Smooth muscle cell (in vitro differentiated cells): Measurements from ENCODE around the gene TXNL4A. TPM values are rescaled to one million over a fixed set of nuclear protein-coding genes. Genes with fewer than 3 reads are reported as not detected.

ENCODE experiments used
- DNase-seq: peaks from one replicate; lab custom pipeline; 2025; ENCODE audit not compliant: unreplicated experiment; lab: John Stamatoyannopoulos, UW
- H2AFZ ChIP-seq: fragments of 200-600 bp; sonication (generic); 2 replicates; pipeline ENCODE4 v1.6.0; 2016; ENCODE audit warnings: antibody characterized with exemption, low read depth, mild to moderate bottlenecking
- H3F3A ChIP-seq: fragments of 200-600 bp; sonication (generic); 2 replicates; pipeline ENCODE4 v1.6.0; 2017; ENCODE audit warnings: antibody characterized with exemption, low read depth
- H3K27ac ChIP-seq: fragments of 200-600 bp; sonication (generic); 2 replicates; pipeline ENCODE4 v1.5.1; 2016; ENCODE audit warnings: low read depth, mild to moderate bottlenecking
- H3K27me3 ChIP-seq: fragments of 200-600 bp; sonication (generic); 2 replicates; pipeline ENCODE4 v1.6.1; 2016; ENCODE audit warnings: low read depth, mild to moderate bottlenecking
- H3K36me3 ChIP-seq: fragments of 200-600 bp; sonication (generic); 2 replicates; pipeline ENCODE4 v1.5.1; 2016; ENCODE audit warnings: low read depth
- H3K4me1 ChIP-seq: fragments of 200-600 bp; sonication (generic); 2 replicates; pipeline ENCODE4 v1.5.1; 2016; ENCODE audit warnings: low read depth
- H3K4me2 ChIP-seq: fragments of 200-600 bp; sonication (generic); 2 replicates; pipeline ENCODE4 v1.6.0; 2016; ENCODE audit warnings: mild to moderate bottlenecking
- H3K4me3 ChIP-seq: fragments of 200-600 bp; sonication (generic); 2 replicates; pipeline ENCODE4 v1.5.1; 2016; ENCODE audit warnings: mild to moderate bottlenecking
- H3K79me2 ChIP-seq: fragments of 200-600 bp; sonication (generic); 2 replicates; pipeline ENCODE4 v1.6.0; 2016; ENCODE audit warnings: low read depth, mild to moderate bottlenecking
- H3K9ac ChIP-seq: fragments of 200-600 bp; sonication (generic); 2 replicates; pipeline ENCODE4 v1.6.0; 2016; ENCODE audit warnings: low read depth
- H3K9me3 ChIP-seq: fragments of 200-600 bp; sonication (generic); replicated peaks from 2 replicates; pipeline ENCODE4 v1.5.1; 2016; ENCODE audit warnings: low read depth
- H4K20me1 ChIP-seq: fragments of 200-600 bp; sonication (generic); 2 replicates; pipeline ENCODE4 v1.6.0; 2016; ENCODE audit warnings: low read depth
- CTCF ChIP-seq: fragments of 200-600 bp; sonication (generic); IDR thresholded peaks from 2 replicates; pipeline ENCODE4 v1.5.1; 2017; ENCODE audit warnings: borderline replicate concordance, mild to moderate bottlenecking, antibody characterized with exemption; ENCODE audit not compliant: insufficient read depth, poor library complexity, severe bottlenecking
- WGBS: methylation state at CpG from one replicate; pipeline ENCODE4 v1.1.7; 2016; ENCODE audit warnings: low lambda C conversion rate; 5-methylcytosine and 5-hydroxymethylcytosine counted together
- polyA plus RNA-seq: library from polyadenylated mRNA; unstranded; fragments of >200 nt; fragmentation: Nextera tagmentation; extraction: Ambion mirVana; gene quantifications from 2 replicates; pipeline ENCODE4 v1.2.1, GENCODE V29; 2016
- total RNA-seq: library from RNA; depleted of rRNA; stranded (reverse); fragments of >200 nt; gene quantifications from 2 replicates; pipeline ENCODE4 v1.2.3, GENCODE V29; 2014

The TXNL4A gene
- total and polyA plus RNA-seq, 2 experiments from 2014 or later = 62.2 to 243 TPM

GRCh38 chr18:79924814-79925731 is 63.3 kb downstream of the TXNL4A start:
- no peak for TF ChIP-seq CTCF
- peaks cover 26% of the 10 kb centered on the region for H3K79me2 ChIP-seq
- H3F3A ChIP-seq = no peaks in the 10 kb centered on the region
- peaks cover 50% of the 10 kb centered on the region for H4K20me1 ChIP-seq
- no peak overlapping the region for H3K27ac ChIP-seq
- WGBS = 95% methylated on average over 25 of the region's 25 CpGs
- H3K27me3 ChIP-seq = no peaks in the 10 kb centered on the region
- peaks cover 7% of the 10 kb centered on the region for H3K36me3 ChIP-seq
- no peak overlapping the region for H3K9ac ChIP-seq
- peaks cover 4% of the 10 kb centered on the region for H3K4me1 ChIP-seq
- no peak for DNase-seq
- no peak overlapping the region for H3K4me2 ChIP-seq
- no peak overlapping the region for H3K4me3 ChIP-seq
- H2AFZ ChIP-seq = no peak overlapping the region
- H3K9me3 ChIP-seq = peaks cover 7% of the 10 kb centered on the region

GRCh38 chr18:79923896-79924585 is 64.3 kb downstream of the TXNL4A start:
- Histone ChIP-seq H3K27ac (no peak overlapping the region), H3K9me3 (no peaks in the 10 kb centered on the region), H2AFZ (no peak overlapping the region), H4K20me1 (peaks cover 50% of the 10 kb centered on the region), H3K79me2 (peaks cover 16% of the 10 kb centered on the region), H3K4me1 (peaks cover 4% of the 10 kb centered on the region), H3K9ac (no peak overlapping the region), H3K27me3 (no peaks in the 10 kb centered on the region), H3K4me3 (no peak overlapping the region), H3F3A (no peaks in the 10 kb centered on the region), H3K36me3 (no peaks in the 10 kb centered on the region), H3K4me2 (no peak overlapping the region)
- TF ChIP-seq CTCF = no peak
- no peak for DNase-seq
- 96% methylated on average over 26 of the region's 26 CpGs for WGBS

- 90% methylated on average over 12 of the region's 17 CpGs for WGBS
- H3K27ac ChIP-seq = no peak overlapping the region
- no peak overlapping the region for H3K4me2 ChIP-seq
- no peak overlapping the region for H3K4me3 ChIP-seq
- TF ChIP-seq CTCF = no peak
- no peak for DNase-seq
- H3K27me3 ChIP-seq = no peaks in the 10 kb centered on the region
- H2AFZ ChIP-seq = no peak overlapping the region
- H3K4me1 ChIP-seq = peaks cover 4% of the 10 kb centered on the region
- no peak overlapping the region for H3K9ac ChIP-seq
- peaks cover 43% of the 10 kb centered on the region for H4K20me1 ChIP-seq
- no peaks in the 10 kb centered on the region for H3K9me3 ChIP-seq
- H3K79me2 ChIP-seq = peaks cover 5% of the 10 kb centered on the region
- H3K36me3 ChIP-seq = no peaks in the 10 kb centered on the region
- no peaks in the 10 kb centered on the region for H3F3A ChIP-seq
Observed at GRCh38 chr18:79922971-79923411, 65.4 kb downstream of the TXNL4A start.
